Thyroid gland (tissue), 4 donors: ENCODE measurements around the gene RMI2. TPM values are rescaled to one million over a fixed set of nuclear protein-coding genes. Genes with fewer than 3 reads are reported as not detected.

Source experiments
- DNase-seq, 2 donors: peaks; one replicate each; pipeline ENCODE4 v3.0.0-alpha.2; 2019
- H3K27ac ChIP-seq, 3 donors: fragments of 200-600 bp; sonication (generic); 1 replicate in 2 of 3; 2 replicates in 1 of 3; pipeline ENCODE4 v1.5.1; 2016 to 2019; ENCODE audit warnings: mild to moderate bottlenecking in 1 of 3, moderate library complexity in 1 of 3
- H3K27me3 ChIP-seq: fragments of 200-600 bp; sonication (generic); one replicate; pipeline ENCODE4 v1.5.1; 2019
- H3K36me3 ChIP-seq, 2 donors: fragments of 200-600 bp; sonication (generic); one replicate each; pipeline ENCODE4 v1.5.1; 2016 to 2019
- H3K4me1 ChIP-seq, 2 donors: fragments of 200-600 bp; sonication (generic); one replicate each; pipeline ENCODE4 v1.5.1; 2017 to 2019
- H3K4me3 ChIP-seq, 3 donors: fragments of 200-600 bp; sonication (generic); replicated peaks in 1 of 3; 1 replicate in 2 of 3; 2 replicates in 1 of 3; pipeline ENCODE4 v1.5.1; 2016; ENCODE audit warnings: mild to moderate bottlenecking in 1 of 3
- H3K9me3 ChIP-seq: fragments of 200-600 bp; sonication (generic); one replicate; pipeline ENCODE4 v1.5.1; 2017
- POLR2A ChIP-seq, 2 donors: fragments of 450-650 bp; IDR thresholded peaks; one replicate each; pipeline ENCODE4 v1.6.1; 2017; ENCODE audit warnings: antibody characterized with exemption in 2 of 2, mild to moderate bottlenecking in 2 of 2, moderate library complexity in 1 of 2
- WGBS, 2 donors: methylation state at CpG; one replicate each; pipeline ENCODE4 v1.1.5; 2017; 5-methylcytosine and 5-hydroxymethylcytosine counted together
- intact Hi-C: fragments of 100-400 bp; cut with DNase I; formaldehyde crosslinking; loops from one replicate; pipeline ENCODE4 v1.15.1; 2023
- total RNA-seq, 4 donors: library from RNA; depleted of rRNA; stranded (reverse); fragments of >200 nt; gene quantifications; one replicate each; pipeline ENCODE4 v1.2.3, GENCODE V29; 2016
- TF ChIP-seq, protein P1 (sequence below), 6 experiments: fragments of 200-600 bp in 3 of 6; fragments of 450-650 bp in 3 of 6; sonication (generic) in 3 of 6; IDR thresholded peaks; one replicate each; pipeline ENCODE4 v1.5.1; 2016 to 2019; ENCODE audit warnings: antibody characterized with exemption in 6 of 6, mild to moderate bottlenecking in 2 of 6, inconsistent platforms in 1 of 6, moderate library complexity in 1 of 6

RMI2 gene
- total RNA-seq, 4 donors from 2014 or later, result 2.5 to 2.8 (median 2.6) TPM; not detected in 1

DNA sequence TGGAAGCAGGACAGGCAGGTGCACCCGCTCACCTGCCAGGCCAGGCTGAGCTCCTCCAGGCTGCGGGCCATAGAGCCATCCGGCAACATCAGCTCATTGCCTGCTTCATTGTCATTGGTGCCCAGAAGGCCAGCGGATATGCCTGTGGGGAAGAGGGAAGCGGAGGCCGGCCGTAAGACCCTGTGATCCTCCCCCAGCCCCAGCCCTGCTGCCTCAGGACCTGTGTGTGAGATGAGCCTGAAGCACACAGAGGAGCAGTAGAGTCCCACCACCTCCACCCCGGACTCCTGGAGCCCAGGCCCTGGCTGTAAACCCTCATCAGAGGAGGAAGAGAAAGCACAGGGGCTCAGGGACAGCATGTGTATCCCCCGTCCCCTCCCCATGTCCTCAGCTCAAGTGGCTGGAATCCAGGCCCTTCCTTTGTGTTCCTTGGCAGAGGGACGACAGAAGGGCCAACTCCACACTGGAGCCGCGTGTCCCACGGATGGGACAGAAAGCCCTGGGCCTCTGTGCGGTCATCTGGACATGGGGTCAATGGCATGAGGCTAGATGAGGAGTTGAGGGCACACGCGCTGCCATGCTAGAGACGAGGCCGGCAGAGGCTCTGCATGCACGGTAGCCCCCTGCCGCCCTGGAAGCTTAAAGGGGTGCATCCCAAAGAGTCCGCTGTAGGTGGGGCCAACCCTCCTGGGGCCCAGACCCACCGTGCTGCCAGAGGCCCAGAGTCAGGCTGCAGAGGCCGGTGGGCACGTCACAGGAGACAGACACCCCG, 39.1 kb downstream of the RMI2 start:
- intact Hi-C loops, result no loop called here
- 85 to 92% methylated on average over 13 to 22 of the region's 25 CpGs for WGBS, 2 donors
- Histone ChIP-seq H3K4me3 (no peak overlapping the region), H3K36me3 (no peaks in the 10 kb centered on the region), H3K27ac (no peak overlapping the region), H3K4me1 (peaks cover 0 to 6% of the 10 kb centered on the region in 2 donors), H3K27me3 (no peaks in the 10 kb centered on the region), H3K9me3 (no peaks in the 10 kb centered on the region)
- DNase-seq, result no peak
- no peak for TF ChIP-seq POLR2A (IDR thresholded peaks at IDR 0.05)
- TF ChIP-seq, protein P1, sequence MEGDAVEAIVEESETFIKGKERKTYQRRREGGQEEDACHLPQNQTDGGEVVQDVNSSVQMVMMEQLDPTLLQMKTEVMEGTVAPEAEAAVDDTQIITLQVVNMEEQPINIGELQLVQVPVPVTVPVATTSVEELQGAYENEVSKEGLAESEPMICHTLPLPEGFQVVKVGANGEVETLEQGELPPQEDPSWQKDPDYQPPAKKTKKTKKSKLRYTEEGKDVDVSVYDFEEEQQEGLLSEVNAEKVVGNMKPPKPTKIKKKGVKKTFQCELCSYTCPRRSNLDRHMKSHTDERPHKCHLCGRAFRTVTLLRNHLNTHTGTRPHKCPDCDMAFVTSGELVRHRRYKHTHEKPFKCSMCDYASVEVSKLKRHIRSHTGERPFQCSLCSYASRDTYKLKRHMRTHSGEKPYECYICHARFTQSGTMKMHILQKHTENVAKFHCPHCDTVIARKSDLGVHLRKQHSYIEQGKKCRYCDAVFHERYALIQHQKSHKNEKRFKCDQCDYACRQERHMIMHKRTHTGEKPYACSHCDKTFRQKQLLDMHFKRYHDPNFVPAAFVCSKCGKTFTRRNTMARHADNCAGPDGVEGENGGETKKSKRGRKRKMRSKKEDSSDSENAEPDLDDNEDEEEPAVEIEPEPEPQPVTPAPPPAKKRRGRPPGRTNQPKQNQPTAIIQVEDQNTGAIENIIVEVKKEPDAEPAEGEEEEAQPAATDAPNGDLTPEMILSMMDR (IDR thresholded peaks at IDR 0.05), result no peak

DNA sequence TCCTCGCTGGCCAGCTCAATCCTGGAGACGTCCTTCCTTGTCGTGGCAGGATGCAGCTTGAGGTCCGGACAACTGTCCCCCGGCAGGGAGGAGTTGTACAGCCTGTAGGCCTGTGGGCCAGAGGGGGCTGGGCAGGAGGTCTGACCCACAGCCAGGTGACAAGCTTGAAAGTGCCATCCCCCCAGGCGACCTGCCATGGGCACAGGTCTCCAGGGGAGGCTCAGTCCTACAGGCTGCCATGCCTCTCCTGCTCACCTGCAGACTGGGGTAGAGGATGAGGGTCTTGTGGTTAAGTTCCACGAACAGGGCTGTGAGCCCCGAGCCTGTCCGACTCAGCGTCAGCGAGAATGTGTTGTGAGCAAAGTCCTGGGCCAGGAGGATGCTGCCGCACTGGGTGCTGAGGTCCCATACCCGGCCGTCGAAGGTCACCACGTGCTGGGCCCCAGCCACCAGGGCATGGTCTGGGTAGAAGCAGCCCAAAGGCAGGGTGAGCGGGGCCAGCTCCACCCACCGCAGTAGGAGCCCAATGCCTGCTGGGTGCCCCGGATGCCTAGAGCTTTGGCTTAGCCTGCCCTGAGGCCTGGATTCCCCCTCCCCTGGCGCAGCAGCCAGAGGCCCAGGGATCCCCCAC, 39.8 kb downstream of the RMI2 start:
- peaks cover 0 to 6% of the 10 kb centered on the region in 2 donors for H3K4me1 ChIP-seq
- H3K36me3 ChIP-seq, result no peaks in the 10 kb centered on the region
- TF ChIP-seq, protein P1 (IDR thresholded peaks at IDR 0.05), result no peak
- TF ChIP-seq POLR2A (IDR thresholded peaks at IDR 0.05), result no peak
- H3K9me3 ChIP-seq, result no peaks in the 10 kb centered on the region
- no peak overlapping the region for H3K4me3 ChIP-seq
- no peak overlapping the region for H3K27ac ChIP-seq
- 60 to 87% methylated on average over 1 to 6 of the region's 20 CpGs for WGBS, 2 donors
- intact Hi-C loops, result no loop called here
- DNase-seq, result no peak
- no peaks in the 10 kb centered on the region for H3K27me3 ChIP-seq

DNA sequence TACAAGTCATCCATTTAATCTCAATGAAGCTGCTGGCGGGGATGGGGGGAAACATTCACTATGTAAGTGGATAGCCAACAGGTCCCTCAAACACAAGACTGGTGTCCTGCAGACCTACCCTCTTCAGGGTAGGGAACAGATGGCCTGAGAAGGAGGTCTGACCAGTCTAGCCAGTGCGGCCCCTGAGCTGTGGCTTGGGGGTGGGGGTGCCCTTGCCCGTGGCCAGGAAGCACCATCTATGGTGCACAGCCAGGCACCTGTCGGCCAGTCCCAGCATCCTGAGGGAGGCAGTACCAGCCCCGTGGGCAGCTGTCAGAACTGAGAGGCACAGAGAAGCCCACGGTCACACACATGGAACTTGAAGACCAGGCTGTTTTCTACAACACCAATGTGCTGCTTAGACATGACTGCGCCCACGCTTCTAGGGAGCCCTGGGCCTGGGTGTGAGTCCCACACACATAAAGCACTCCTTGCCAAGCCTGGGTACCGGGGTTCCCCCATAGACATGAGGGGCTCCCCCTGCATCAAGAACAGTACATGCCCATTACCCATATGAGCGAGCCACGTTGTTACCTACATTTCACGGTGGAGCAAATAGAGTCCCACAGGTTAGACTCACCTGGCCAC, 40.9 kb downstream of the RMI2 start:
- TF ChIP-seq POLR2A (IDR thresholded peaks at IDR 0.05), result no peak
- TF ChIP-seq, protein P1 (IDR thresholded peaks at IDR 0.05), result no peak

DNA sequence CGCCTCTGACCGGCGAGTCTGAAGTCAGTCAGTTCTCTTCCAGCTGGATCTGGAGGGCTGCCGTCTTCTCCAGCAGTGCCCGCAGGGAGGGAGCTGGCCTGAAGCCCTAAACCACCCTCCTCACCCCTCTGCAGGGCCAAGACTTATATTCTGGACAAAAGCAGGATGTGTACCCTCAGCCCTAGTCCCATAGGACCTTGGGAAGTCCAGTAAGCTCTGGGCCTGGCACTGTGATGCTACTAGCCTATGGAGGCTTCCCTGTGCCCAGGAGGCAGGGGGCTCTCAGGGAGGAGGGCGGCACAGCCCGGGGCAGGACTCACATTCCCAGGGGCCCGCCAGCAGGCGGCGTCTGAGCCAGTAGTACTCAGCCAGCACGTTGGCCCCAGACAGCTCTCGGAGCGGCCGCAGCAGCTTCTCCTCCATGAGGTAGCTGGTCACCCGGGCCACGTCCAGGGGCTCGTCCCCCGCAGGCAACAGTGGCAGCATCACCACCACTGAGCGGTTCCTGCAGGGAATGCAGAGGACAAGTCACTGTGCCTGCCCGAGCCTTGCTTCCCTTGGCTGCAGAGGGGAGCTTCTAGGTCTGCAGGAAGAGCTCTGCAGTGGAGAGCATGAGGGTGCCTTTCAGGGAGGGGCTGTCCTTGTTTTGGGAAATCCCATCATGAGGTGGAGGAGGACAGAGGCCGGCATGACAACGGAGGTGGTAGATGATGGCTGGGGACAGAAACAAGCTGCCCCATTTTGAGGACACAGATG, 41.7 kb downstream of the RMI2 start:
- DNase-seq, result no peak
- no peak overlapping the region for H3K27ac ChIP-seq
- TF ChIP-seq, protein P1 (IDR thresholded peaks at IDR 0.05), result peak in 1 of 6 experiments; percentile 30
- TF ChIP-seq POLR2A (IDR thresholded peaks at IDR 0.05), result no peak
- WGBS, 2 donors, result 25 to 46% methylated on average over 8 to 16 of the region's 22 CpGs
- intact Hi-C loops, result no loop called here
- H3K36me3 ChIP-seq, result no peaks in the 10 kb centered on the region
- H3K4me3 ChIP-seq, result no peak overlapping the region
- no peaks in the 10 kb centered on the region for H3K9me3 ChIP-seq
- no peaks in the 10 kb centered on the region for H3K27me3 ChIP-seq
- peaks cover 9 to 11% of the 10 kb centered on the region in 2 donors for H3K4me1 ChIP-seq

More for the DNA sequence above, 40.9 kb downstream of the RMI2 start:
- no peak overlapping the region for H3K4me3 ChIP-seq
- H3K36me3 ChIP-seq, result no peaks in the 10 kb centered on the region
- no peaks in the 10 kb centered on the region for H3K9me3 ChIP-seq
- peaks cover 1 to 3% of the 10 kb centered on the region in 2 donors for H3K4me1 ChIP-seq
- H3K27ac ChIP-seq, result no peak overlapping the region
- intact Hi-C loops, result no loop called here
- no peak for DNase-seq
- no peaks in the 10 kb centered on the region for H3K27me3 ChIP-seq
- 91 to 93% methylated on average over 10 of the region's 12 CpGs for WGBS, 2 donors
